Mesenchymal stem cell (in vitro differentiated cells and primary cell): ENCODE results near the gene PBX4.
A peak's percentile ranks its signal among the peaks of the same experiment; 100 is the strongest.

Source experiments
- DNase-seq: peaks from one replicate; pipeline ENCODE4 v3.0.0-alpha.2; 2013
- H2AFZ ChIP-seq: one replicate; pipeline ENCODE4 v1.6.1; 2013; ENCODE audit warnings: low read depth, mild to moderate bottlenecking, control low read depth, inconsistent platforms, low read length, moderate library complexity
- H2AK5ac ChIP-seq: 2 replicates; pipeline ENCODE4 v1.6.1; 2013; ENCODE audit warnings: low read length, moderate library complexity, mild to moderate bottlenecking, inconsistent platforms; ENCODE audit not compliant: severe bottlenecking
- H2BK120ac ChIP-seq: one replicate; pipeline ENCODE4 v1.6.1; 2013; ENCODE audit warnings: low read depth, mild to moderate bottlenecking, inconsistent platforms, low read length, moderate library complexity
- H2BK12ac ChIP-seq, 2 experiments: one replicate each; pipeline ENCODE4 v1.6.1; 2013; ENCODE audit warnings: inconsistent platforms in 2 of 2, low read length in 2 of 2, mild to moderate bottlenecking in 2 of 2, moderate library complexity in 2 of 2, control low read depth in 1 of 2
- H2BK15ac ChIP-seq: one replicate; pipeline ENCODE4 v1.6.1; 2013; ENCODE audit warnings: mild to moderate bottlenecking, low read depth, inconsistent platforms; ENCODE audit not compliant: poor library complexity, severe bottlenecking
- H2BK5ac ChIP-seq: 2 replicates; pipeline ENCODE4 v1.6.1; 2013; ENCODE audit warnings: low read depth, mild to moderate bottlenecking, low read length, control low read depth, inconsistent platforms; ENCODE audit not compliant: poor library complexity, severe bottlenecking
- H3K14ac ChIP-seq, 2 experiments: one replicate each; pipeline ENCODE4 v1.6.1; 2013; ENCODE audit warnings: inconsistent platforms in 2 of 2, low read length in 2 of 2, control low read depth in 1 of 2, mild to moderate bottlenecking in 1 of 2, moderate library complexity in 1 of 2
- H3K18ac ChIP-seq, 2 experiments: one replicate each; pipeline ENCODE4 v1.6.1; 2013; ENCODE audit warnings: inconsistent platforms in 2 of 2, low read length in 2 of 2, control low read depth in 1 of 2, low read depth in 1 of 2, mild to moderate bottlenecking in 1 of 2
- H3K23ac ChIP-seq, 2 experiments: one replicate each; pipeline ENCODE4 v1.6.1; 2013; ENCODE audit warnings: inconsistent platforms in 2 of 2, low read length in 2 of 2, mild to moderate bottlenecking in 2 of 2, moderate library complexity in 2 of 2, control low read depth in 1 of 2
- H3K27ac ChIP-seq: 2 replicates; pipeline ENCODE4 v1.5.1; 2013; ENCODE audit warnings: mild to moderate bottlenecking, moderate library complexity, low read length, control low read depth, inconsistent platforms; ENCODE audit not compliant: poor library complexity, severe bottlenecking
- H3K27me3 ChIP-seq, 2 experiments: 2 replicates each; pipeline versions ENCODE4 v1.6.1 to v1.7.0; 2013; ENCODE audit warnings: low read length in 2 of 2, mild to moderate bottlenecking in 2 of 2, moderate library complexity in 2 of 2, control low read depth in 1 of 2, inconsistent platforms in 1 of 2; ENCODE audit not compliant: control insufficient read depth in 1 of 2, insufficient read depth in 1 of 2
- H3K36me3 ChIP-seq, 2 experiments: 2 replicates each; pipeline versions ENCODE4 v1.6.1 to v1.7.0; 2013; ENCODE audit warnings: low read length in 2 of 2, control low read depth in 1 of 2, inconsistent platforms in 1 of 2, low read depth in 1 of 2, mild to moderate bottlenecking in 1 of 2; ENCODE audit not compliant: insufficient read depth in 2 of 2, control insufficient read depth in 1 of 2
- H3K4ac ChIP-seq, 2 experiments: one replicate each; pipeline ENCODE4 v1.6.1; 2013; ENCODE audit warnings: inconsistent platforms in 2 of 2, low read length in 2 of 2, mild to moderate bottlenecking in 2 of 2, moderate library complexity in 2 of 2, control low read depth in 1 of 2, low read depth in 1 of 2
- H3K4me1 ChIP-seq: 2 replicates; pipeline ENCODE4 v1.6.1; 2013; ENCODE audit warnings: low read depth, low read length, control low read depth; ENCODE audit not compliant: control insufficient read depth, insufficient read depth
- H3K4me2 ChIP-seq: 2 replicates; pipeline ENCODE4 v1.6.1; 2013; ENCODE audit warnings: low read length, mild to moderate bottlenecking, inconsistent platforms; ENCODE audit not compliant: poor library complexity, severe bottlenecking
- H3K4me3 ChIP-seq, 2 experiments: 2 replicates each; pipeline versions ENCODE4 v1.5.1 to v1.7.0; 2013; ENCODE audit warnings: low read length in 2 of 2, mild to moderate bottlenecking in 2 of 2, control low read depth in 1 of 2, low read depth in 1 of 2; ENCODE audit not compliant: insufficient read depth in 1 of 2
- H3K79me1 ChIP-seq: replicated peaks from 2 replicates; pipeline ENCODE4 v1.6.1; 2013; ENCODE audit warnings: mild to moderate bottlenecking, control low read depth, low read length, inconsistent platforms; ENCODE audit not compliant: poor library complexity, severe bottlenecking
- H3K9ac ChIP-seq: 2 replicates; pipeline ENCODE4 v1.7.0; 2013; ENCODE audit warnings: mild to moderate bottlenecking, low read length, moderate library complexity
- H3K9me3 ChIP-seq: 2 replicates; pipeline ENCODE4 v1.7.0; 2013; ENCODE audit warnings: mild to moderate bottlenecking, low read length; ENCODE audit not compliant: control insufficient read depth
- H4K8ac ChIP-seq: one replicate; pipeline ENCODE4 v1.6.1; 2013; ENCODE audit warnings: inconsistent platforms, mild to moderate bottlenecking, low read length, moderate library complexity
- H4K91ac ChIP-seq: one replicate; pipeline ENCODE4 v1.6.1; 2013; ENCODE audit warnings: mild to moderate bottlenecking, low read length, inconsistent platforms
- WGBS: methylation state at CpG from one replicate; pipeline ENCODE4 v1.1.7; 2013; ENCODE audit warnings: mixed read lengths; 5-methylcytosine and 5-hydroxymethylcytosine counted together

PBX4 gene

DNA sequence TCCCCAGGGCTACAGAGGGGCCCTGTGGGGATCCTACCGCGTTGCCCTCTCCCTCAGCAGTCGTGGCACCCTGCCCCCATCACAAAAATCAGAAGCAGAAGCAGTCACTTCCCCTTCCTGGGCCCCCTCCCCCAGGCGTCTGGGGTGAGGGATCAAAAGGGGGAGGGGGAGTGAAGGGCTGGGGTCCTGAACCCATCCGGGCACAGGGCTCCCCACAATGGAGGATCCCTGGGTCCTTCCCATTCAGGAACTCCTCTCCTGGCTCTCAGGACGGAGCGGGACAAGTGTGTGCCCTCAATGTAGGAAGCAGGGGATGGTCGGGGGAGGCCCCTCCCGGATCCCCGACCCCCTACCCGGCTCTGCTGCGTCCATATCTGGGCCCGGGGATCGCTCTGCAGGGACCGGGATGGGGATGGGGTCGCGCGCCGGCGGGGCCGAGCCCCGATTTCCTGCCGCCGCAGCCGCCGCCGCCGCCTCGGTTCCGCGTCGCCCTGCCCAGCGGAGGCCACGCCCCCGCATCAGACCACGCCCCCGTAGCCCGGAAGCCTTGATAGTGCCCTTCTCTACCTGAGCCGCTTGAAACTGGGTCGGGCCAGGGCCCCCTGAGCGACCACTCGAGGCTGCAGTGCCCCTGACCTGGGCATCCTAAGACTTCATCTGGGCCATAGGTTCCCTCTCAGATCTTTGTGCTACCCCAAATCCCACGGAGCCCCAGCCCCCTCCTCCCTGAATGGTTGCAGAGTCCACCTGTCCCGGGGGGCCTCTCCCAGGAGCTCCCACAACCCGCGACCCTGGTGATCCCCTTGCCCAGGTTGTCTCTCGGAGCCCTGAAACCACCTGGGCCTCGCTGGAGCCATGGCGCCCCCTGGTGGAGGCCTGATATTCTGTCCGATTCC is 24.9 kb upstream of the PBX4 start, which contains the start of gene GMIP:
Gene GMIP (minus strand): TSS at position 500 of the 896 bp plus-strand sequence. CDS start 128 bp downstream, at position 372.
- no peak within 1 kb of the TSS for H3K27ac ChIP-seq
- peak within 1 kb of the TSS; percentile 87 for H2BK15ac ChIP-seq
- peak within 1 kb of the TSS in 1 of 2 experiments; percentile 91 for H3K4ac ChIP-seq
- H3K27me3 ChIP-seq: no peaks in the 10 kb centered on the region
- peak; percentile 53 for DNase-seq
- H3K9me3 ChIP-seq: no peaks in the 10 kb centered on the region
- H2BK5ac ChIP-seq: peak within 1 kb of the TSS; percentile 4
- H3K9ac ChIP-seq: peak within 1 kb of the TSS; percentile 89
- H2AK5ac ChIP-seq: no peak within 1 kb of the TSS
- H3K79me1 ChIP-seq: peaks cover 16% of the 10 kb centered on the region
- peak within 1 kb of the TSS; percentile 84 for H4K91ac ChIP-seq
- under 1% methylated on average over 46 of the region's 50 CpGs for WGBS
- H3K4me2 ChIP-seq: peak within 1 kb of the TSS; percentile 82
- peak within 1 kb of the TSS; percentile 81 to 92 for H3K4me3 ChIP-seq
- H2AFZ ChIP-seq: peak within 1 kb of the TSS; percentile 46
- peak within 1 kb of the TSS; percentile 56 to 84 for H3K18ac ChIP-seq
- peak within 1 kb of the TSS; percentile 74 for H2BK120ac ChIP-seq
- H2BK12ac ChIP-seq: peak within 1 kb of the TSS in 1 of 2 experiments; percentile 24
- H3K36me3 ChIP-seq: peaks cover 44 to 54% of the 10 kb centered on the region in 2 experiments
- peak within 1 kb of the TSS in 1 of 2 experiments; percentile 64 for H3K23ac ChIP-seq
- peak within 1 kb of the TSS; percentile 56 for H4K8ac ChIP-seq
- H3K14ac ChIP-seq: peak within 1 kb of the TSS in 1 of 2 experiments; percentile 6
- peaks cover 9% of the 10 kb centered on the region for H3K4me1 ChIP-seq

DNA sequence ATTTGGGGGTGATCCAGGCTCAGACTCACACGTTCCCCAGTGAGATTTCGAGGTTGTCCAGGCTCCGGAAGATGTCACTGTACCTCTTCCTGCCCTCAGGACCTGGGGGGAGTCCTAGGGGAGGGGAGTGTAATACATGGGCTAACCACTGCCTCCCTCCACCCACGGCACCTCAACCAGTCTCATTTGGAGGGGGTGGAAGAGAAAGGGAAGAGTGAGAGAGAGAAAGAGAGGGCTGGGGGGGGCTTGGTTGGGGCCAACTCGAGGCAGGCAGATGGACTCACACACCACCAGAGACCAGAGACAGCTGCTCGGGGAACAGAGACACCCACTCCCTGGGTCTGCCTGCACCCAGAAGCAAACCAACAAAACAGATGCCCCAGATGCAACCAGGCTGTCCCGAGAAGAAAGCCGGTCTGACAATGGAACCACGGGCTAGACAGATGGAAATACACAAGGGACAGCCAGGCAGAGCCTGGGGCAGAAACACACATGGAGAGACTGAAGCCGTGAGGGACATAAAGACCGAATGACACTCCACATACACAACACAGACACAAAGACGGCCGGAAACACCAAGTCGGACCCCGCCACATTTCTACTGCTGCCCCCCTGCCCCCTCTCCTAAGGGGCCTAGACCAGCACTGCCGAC is 24.1 kb upstream of the PBX4 start:
- Histone ChIP-seq H3K27ac (no peak overlapping the region), H3K9ac (peak overlapping the region; percentile 89), H2AK5ac (no peak overlapping the region), H3K23ac (peak overlapping the region in 1 of 2 experiments; percentile 64), H3K4ac (peak overlapping the region in 1 of 2 experiments; percentile 91), H3K14ac (peak overlapping the region in 1 of 2 experiments; percentile 6), H2AFZ (peak overlapping the region; percentile 46), H3K18ac (peak overlapping the region; percentile 56 to 84), H2BK15ac (peak overlapping the region; percentile 87), H3K4me2 (peak overlapping the region; percentile 82), H3K36me3 (peaks cover 36 to 60% of the 10 kb centered on the region in 2 experiments), H3K9me3 (no peaks in the 10 kb centered on the region), H3K27me3 (no peaks in the 10 kb centered on the region), H2BK12ac (peak overlapping the region in 1 of 2 experiments; percentile 24), H4K8ac (peak overlapping the region; percentile 56), H3K4me1 (peaks cover 12% of the 10 kb centered on the region), H2BK120ac (peak overlapping the region; percentile 74), H3K4me3 (peak overlapping the region; percentile 81 to 92), H3K79me1 (peaks cover 15% of the 10 kb centered on the region), H2BK5ac (peak overlapping the region; percentile 4), H4K91ac (peak overlapping the region; percentile 84)
- WGBS: 18% methylated on average over 14 of the region's 16 CpGs
- peak; percentile 38 for DNase-seq

DNA sequence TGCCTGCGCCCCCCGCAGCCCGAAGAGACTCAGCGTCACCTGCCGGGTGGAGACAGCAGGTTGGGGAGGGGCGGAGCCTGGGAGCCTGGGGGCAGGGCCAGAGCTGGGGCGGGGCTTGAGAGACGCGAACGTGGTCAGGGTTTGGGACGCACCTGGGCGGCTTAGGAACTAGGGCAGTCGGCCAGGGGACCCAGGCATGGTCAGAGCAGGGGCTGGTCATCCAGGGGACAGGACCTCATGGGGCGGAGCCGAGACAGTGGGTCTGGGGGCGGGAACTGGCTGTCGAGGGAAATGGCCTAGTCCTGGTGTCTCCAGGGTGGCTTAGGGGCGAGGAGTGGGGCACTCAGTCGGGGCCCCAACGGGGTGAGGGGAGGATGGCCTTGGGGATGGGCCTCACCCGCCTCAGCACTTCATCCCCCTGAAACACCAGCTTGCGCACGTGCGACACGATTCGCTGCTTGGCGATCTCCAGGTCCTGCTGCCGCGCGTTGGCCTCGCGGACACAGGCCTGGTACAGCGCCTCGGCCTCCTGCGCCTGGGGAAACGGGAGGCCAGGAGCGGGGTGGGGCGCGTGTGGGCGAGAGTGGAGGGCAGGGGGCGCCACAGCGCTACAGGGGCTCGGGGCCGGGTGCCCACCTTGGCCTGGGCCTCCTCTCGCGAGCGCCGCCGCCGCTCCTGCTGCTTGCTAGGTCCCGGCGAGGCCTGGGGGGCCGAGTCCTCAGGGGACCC is 19.2 kb upstream of the PBX4 start:
- no peak overlapping the region for H2AFZ ChIP-seq
- H3K9me3 ChIP-seq: no peaks in the 10 kb centered on the region
- 92% methylated on average over 44 of the region's 53 CpGs for WGBS
- no peak overlapping the region for H3K9ac ChIP-seq
- peaks cover 8% of the 10 kb centered on the region for H3K4me1 ChIP-seq
- H3K79me1 ChIP-seq: peaks cover 9% of the 10 kb centered on the region
- no peak overlapping the region for H2AK5ac ChIP-seq
- H2BK12ac ChIP-seq: no peak overlapping the region
- H3K27ac ChIP-seq: no peak overlapping the region
- H2BK120ac ChIP-seq: no peak overlapping the region
- peaks cover 40 to 69% of the 10 kb centered on the region in 2 experiments for H3K36me3 ChIP-seq
- H3K23ac ChIP-seq: no peak overlapping the region
- no peak overlapping the region for H3K4ac ChIP-seq
- no peak overlapping the region for H2BK5ac ChIP-seq
- H4K91ac ChIP-seq: no peak overlapping the region
- no peak overlapping the region for H3K14ac ChIP-seq
- H2BK15ac ChIP-seq: no peak overlapping the region
- no peak overlapping the region for H3K4me3 ChIP-seq
- no peaks in the 10 kb centered on the region for H3K27me3 ChIP-seq
- H3K18ac ChIP-seq: no peak overlapping the region
- H4K8ac ChIP-seq: no peak overlapping the region
- no peak overlapping the region for H3K4me2 ChIP-seq
- no peak for DNase-seq
